Kidney epithelial cell (primary cell): Measurements from ENCODE around the gene ZP2. TPM values are rescaled to one million over a fixed set of nuclear protein-coding genes. Genes with fewer than 3 reads are reported as not detected.
"Not testable (repeated sequence)": the region's sequence is repeated elsewhere in the genome, so short reads cannot be mapped to it uniquely, and the experiment has no call there.

Source experiments
- DNase-seq: peaks from one replicate; pipeline ENCODE4 v3.0.0-alpha.2; 2010; ENCODE audit warnings: low read depth
- H3K27me3 ChIP-seq: 2 replicates; pipeline ENCODE4 v1.6.0; 2011; ENCODE audit warnings: low read length; ENCODE audit not compliant: control insufficient read depth, insufficient read depth
- H3K36me3 ChIP-seq: 2 replicates; pipeline ENCODE4 v1.5.1; 2011; ENCODE audit warnings: low read length; ENCODE audit not compliant: control insufficient read depth, insufficient read depth
- H3K4me3 ChIP-seq: 2 replicates; pipeline ENCODE4 v1.5.1; 2011; ENCODE audit warnings: low read depth, mild to moderate bottlenecking, control low read depth, low read length
- CTCF ChIP-seq: IDR thresholded peaks from 2 replicates; pipeline ENCODE4 v1.5.1; 2011; ENCODE audit warnings: mild to moderate bottlenecking, moderate library complexity, low read length, control low read depth, inconsistent platforms; ENCODE audit not compliant: insufficient read depth, poor library complexity, severe bottlenecking
- total RNA-seq: library from RNA; depleted of rRNA; stranded (reverse); fragments of >200 nt; gene quantifications from 2 replicates; pipeline ENCODE4 v1.2.3, GENCODE V29; 2015

The ZP2 gene
- total RNA-seq, 1 donor from 2014 or later: not detected

DNA sequence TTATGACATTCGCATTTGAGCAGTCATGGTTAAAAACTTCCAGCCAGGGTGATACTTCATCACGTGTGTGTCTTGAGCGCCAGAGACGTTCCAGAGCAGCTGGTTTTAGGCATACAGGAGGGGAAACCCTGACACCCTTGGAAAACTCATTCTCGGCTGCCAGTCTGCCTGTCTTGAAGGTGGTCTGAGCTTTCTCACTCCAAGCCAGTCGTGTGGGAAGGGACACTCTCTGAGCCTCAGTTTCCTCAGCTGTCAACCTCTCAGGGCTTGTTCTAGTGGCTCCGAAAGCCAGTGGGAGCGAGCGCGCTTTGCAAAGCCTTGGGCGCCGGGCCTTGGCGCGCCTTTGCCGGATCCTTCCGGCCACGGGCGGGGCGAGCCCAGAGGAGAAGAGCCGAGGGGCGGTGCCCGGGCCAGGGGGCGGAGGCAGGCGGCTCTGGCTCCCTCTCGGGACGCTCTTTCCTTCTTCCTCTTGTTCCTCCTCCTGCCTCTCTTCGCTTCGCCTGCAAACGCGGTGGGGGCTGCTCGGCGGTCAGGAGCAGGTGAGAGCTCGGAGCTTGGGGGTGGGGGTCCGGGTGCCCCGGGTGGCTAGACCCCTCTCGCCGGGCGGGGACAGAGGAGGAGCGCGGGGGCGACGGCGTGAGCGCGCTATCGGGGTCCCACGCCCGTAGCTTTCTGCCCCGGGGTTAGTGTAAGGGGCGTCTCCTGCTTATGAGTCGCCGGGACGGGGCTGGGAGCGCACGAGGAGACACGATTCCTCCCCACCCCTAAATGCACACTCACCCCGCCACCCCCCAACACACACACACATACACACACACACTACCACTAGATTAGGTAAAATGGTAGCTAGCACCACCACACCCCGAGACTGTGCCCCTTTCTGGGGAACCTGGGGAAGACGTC is 52.9 kb downstream of the ZP2 start, which contains the start of gene LDAF1:
LDAF1 (plus strand) TSS at position 467 of the 903 bp plus-strand sequence. CDS start 2,509 bp downstream, outside the sequence.
- no peaks in the 10 kb centered on the region for H3K27me3 ChIP-seq
- H3K4me3 ChIP-seq: peak within 1 kb of the TSS; percentile 68
- TF ChIP-seq CTCF: peak; percentile 3
- DNase-seq: no peak
- no peaks in the 10 kb centered on the region for H3K36me3 ChIP-seq

- no peak overlapping the region for H3K4me3 ChIP-seq
- TF ChIP-seq CTCF: no peak
- DNase-seq: no peak
- H3K36me3 ChIP-seq: no peaks in the 10 kb centered on the region
- H3K27me3 ChIP-seq: no peaks in the 10 kb centered on the region
Measured at GRCh38 chr16:21157632-21158031, 53.7 kb downstream of the ZP2 start.

- Histone ChIP-seq H3K27me3 (no peaks in the 10 kb centered on the region), H3K36me3 (no peaks in the 10 kb centered on the region), H3K4me3 (no peak overlapping the region)
- peak; percentile 68 for TF ChIP-seq CTCF
- peak; percentile 31 for DNase-seq
Measured at GRCh38 chr16:21156767-21157467, 54.5 kb downstream of the ZP2 start.

DNA sequence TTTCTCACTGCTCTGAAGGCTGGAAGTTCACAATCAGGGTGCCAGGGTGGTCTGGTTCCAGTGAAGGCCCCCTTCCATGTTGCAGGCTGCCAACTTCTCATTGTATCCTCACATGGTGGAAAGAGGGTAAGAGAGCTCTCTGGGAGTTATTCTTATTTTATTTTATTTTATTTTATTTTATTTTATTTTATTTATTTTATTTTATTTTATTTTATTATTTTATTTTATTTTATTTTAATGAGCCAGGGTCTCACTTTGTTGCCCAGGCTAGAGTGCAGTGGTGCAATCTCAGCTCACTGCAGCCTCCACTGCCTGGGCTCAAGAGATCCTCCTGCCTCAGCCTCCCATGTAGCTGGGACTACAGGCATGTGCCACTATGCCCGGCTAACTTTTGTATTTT is 55.4 kb downstream of the ZP2 start:
- not testable (repeated sequence) for H3K4me3 ChIP-seq, DNase-seq, H3K36me3 ChIP-seq, H3K27me3 ChIP-seq

DNA sequence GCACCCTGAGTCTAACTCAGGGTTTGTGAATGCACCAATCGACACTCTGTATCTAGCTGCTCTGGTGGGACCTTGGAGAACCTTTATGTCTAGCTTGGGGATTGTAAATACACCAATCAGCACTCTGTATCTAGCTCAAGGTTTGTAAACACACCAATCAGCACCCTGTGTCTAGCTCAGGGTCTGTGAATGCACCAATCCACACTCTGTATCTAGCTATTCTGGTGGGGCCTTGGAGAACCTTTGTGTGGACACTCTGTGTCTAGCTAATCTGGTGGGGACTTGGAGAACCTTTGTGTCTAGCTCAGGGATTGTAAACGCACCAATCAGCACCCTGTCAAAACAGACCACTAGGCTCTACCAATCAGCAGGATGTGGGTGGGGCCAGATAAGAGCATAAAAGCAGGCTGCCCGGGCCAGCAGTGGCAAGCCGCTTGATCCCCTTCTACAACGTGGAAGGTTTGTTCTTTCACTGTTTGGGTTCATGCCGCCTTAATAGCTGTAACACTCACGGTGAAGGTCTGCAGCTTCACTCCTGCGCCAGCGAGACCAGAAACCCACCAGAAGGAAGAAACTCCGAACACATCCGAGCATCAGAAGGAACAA is 58.1 kb downstream of the ZP2 start:
- H3K4me3 ChIP-seq, DNase-seq, H3K36me3 ChIP-seq, H3K27me3 ChIP-seq: not testable (repeated sequence)

- DNase-seq, H3K27me3 ChIP-seq, H3K4me3 ChIP-seq, H3K36me3 ChIP-seq: not testable (repeated sequence)
Measured at GRCh38 chr16:21152160-21153030, 59.0 kb downstream of the ZP2 start.
